T-helper 2 cell treated with Interferon-gamma antibody and Interleukin-4, amounts not matched to agents 5 μg/mL and 100 μg/mL, for 36 hours (primary cell): ENCODE data around the gene NSL1.

Source experiments
- DNase-seq: peaks from one replicate; pipeline ENCODE4 v3.0.0; 2021; ENCODE audit warnings: low spot score
- H3K27ac Mint-ChIP-seq: one replicate; pipeline ENCODE4 v1.8.0; 2021; ENCODE audit warnings: mild to moderate bottlenecking, mixed read lengths
- H3K27me3 Mint-ChIP-seq: one replicate; pipeline ENCODE4 v1.8.0; 2021; ENCODE audit warnings: low read depth, mixed read lengths
- H3K36me3 Mint-ChIP-seq: one replicate; pipeline ENCODE4 v1.8.0; 2021; ENCODE audit warnings: low read depth, mixed read lengths
- H3K4me1 Mint-ChIP-seq: one replicate; pipeline ENCODE4 v1.8.0; 2021; ENCODE audit warnings: low read depth, mixed read lengths
- H3K4me3 Mint-ChIP-seq: one replicate; pipeline ENCODE4 v1.8.0; 2022; ENCODE audit warnings: mild to moderate bottlenecking, moderate library complexity, mixed read lengths
- H3K9me3 Mint-ChIP-seq: one replicate; pipeline ENCODE4 v1.8.0; 2021; ENCODE audit warnings: mixed read lengths

Gene NSL1

DNA sequence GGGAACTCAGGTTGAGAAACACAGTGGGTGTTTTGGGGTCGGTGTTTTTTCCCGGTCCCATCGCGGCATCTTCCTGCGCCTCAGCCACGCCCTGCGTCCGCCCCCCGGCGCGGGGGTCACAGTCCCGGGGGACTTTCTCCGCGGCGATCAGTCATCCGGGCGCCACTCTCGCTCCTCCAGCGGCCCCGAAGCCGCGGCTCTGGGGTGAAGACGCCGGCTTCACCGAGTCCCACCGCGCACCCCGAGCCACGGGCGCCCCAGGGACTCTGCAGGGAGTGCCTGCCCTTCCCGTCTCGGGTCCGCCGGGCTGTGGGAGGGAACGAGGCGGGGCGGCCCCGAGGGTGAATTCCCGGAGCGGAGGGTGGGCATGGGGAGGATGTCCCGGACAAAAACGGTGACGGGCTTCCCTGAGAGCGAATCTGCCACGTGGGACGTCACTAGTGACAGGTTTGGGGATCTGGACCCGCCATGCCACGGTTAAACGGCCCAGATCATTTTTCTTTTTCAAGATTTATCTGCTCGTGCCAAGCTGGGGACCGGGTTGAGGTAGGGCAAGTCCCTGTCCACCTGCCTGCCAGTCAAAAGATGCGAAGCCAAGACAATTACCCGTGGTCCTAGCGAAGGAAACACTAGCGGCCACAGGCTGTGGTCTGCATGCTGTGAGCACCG, 91.2 kb downstream of the NSL1 start:
- Mint-ChIP-seq H3K4me3 (peak overlapping the region; percentile 77), H3K27me3 (no peaks in the 10 kb centered on the region), H3K27ac (peak overlapping the region; percentile 68), H3K36me3 (peaks cover 11% of the 10 kb centered on the region), H3K9me3 (no peaks in the 10 kb centered on the region), H3K4me1 (peaks cover 55% of the 10 kb centered on the region)
- peak; percentile 75 for DNase-seq

DNA sequence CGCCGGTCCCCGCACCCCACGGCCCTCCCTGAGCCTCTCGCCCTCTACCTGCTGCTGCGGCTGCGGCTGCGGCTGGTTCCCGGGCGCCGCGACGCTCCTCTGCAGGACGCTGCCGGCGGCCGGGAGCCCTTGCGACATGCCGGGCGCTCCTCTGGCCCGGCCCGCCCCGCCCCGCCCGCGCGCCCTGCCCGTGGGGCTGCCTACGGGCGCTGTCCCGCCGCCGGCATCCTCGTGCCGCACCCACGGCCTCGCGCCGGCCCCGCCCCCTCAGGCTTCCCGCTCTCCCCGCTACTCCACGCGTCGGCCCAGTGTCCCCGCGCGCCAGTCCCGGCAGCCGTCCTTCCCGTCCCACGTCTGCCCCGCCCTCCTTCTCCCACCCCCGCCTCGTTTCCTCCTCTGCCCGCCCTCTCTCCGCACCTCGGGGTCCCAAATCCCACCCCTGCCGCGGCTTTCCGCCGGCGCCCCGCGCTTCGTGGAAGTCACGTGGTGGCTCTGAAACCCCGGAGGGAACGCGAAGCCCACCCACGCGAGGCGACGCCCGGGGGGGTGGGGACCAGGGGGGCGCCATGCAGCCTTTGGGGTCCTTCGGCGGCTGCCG, 91.9 kb downstream of the NSL1 start, which contains the start of gene BATF3:
TSS of gene BATF3 (minus strand) at position 216 of the 598 bp plus-strand sequence. CDS start at position 138, 78 bp downstream.
- H3K27ac Mint-ChIP-seq = peak within 1 kb of the TSS; percentile 68
- no peaks in the 10 kb centered on the region for H3K9me3 Mint-ChIP-seq
- peak; percentile 63 for DNase-seq

DNA sequence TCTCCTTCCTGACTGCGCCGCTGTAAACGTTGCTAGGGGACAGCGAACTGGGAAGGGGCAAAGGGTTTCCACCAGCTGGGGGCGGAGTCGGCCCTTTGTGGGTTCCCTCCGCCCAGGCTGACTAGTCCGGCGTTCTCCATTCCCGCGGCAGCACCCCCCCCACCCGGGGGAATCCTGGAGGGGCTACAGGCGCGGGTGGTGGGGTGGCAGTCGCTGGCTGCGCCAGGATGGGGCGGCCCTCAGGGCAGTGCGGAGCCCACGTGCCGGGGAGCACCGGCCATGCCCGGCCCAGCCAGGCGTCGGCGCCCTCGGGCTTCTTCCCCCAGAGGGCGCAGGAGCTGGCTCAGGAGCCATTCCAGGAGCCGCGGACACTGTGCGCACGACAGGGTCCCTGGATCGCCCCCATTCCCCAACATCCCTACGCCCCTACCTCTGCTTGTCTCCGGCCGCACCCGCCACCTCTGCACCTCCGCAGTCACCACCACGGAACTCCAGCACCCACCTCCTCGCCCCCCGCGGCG, 92.4 kb downstream of the NSL1 start:
- DNase-seq = peak; percentile 70

More for the DNA sequence above, 91.9 kb downstream of the NSL1 start, which contains the start of gene BATF3:
- Mint-ChIP-seq H3K36me3 (peaks cover 11% of the 10 kb centered on the region), H3K4me3 (peak within 1 kb of the TSS; percentile 80), H3K27me3 (no peaks in the 10 kb centered on the region), H3K4me1 (peaks cover 55% of the 10 kb centered on the region)

DNA sequence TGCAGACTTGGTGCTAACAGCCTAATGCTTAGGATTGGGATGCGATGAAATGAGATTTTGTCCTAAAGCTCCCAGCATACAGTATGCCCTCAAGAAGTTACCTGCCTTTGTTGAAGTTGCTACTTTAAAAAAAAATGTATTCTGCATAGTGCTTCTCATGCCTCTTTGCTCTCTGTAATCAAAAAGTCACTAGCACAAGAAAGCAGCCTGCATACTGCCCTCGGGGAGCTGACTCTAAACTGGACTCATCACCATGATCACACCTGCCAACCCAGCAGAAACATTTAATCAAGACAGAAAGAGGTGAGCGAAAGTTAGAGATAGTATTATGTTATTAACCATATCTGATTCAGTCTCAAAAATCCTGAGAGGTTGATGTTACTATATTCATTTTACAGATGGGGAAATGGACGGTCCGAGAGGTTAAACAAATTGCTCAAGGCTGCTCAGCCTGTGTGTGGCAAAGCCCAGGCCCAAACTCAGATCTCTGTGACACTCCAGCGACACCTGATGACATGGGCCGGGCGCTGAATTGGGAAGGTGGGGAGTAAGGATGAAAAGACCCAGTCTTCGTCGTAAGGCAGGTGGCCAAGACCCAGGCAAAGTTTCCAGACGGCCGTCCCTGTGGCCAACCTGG, 93.0 kb downstream of the NSL1 start:
- DNase-seq = no peak
- peaks cover 51% of the 10 kb centered on the region for H3K4me1 Mint-ChIP-seq
- H3K27me3 Mint-ChIP-seq = no peaks in the 10 kb centered on the region
- H3K4me3 Mint-ChIP-seq = peak overlapping the region; percentile 80
- peak overlapping the region; percentile 56 for H3K27ac Mint-ChIP-seq
- no peaks in the 10 kb centered on the region for H3K9me3 Mint-ChIP-seq
- peaks cover 11% of the 10 kb centered on the region for H3K36me3 Mint-ChIP-seq

More for the DNA sequence above, 92.4 kb downstream of the NSL1 start:
- Mint-ChIP-seq H3K4me1 (peaks cover 53% of the 10 kb centered on the region), H3K36me3 (peaks cover 11% of the 10 kb centered on the region), H3K27ac (peak overlapping the region; percentile 63), H3K27me3 (no peaks in the 10 kb centered on the region), H3K4me3 (peak overlapping the region; percentile 80), H3K9me3 (no peaks in the 10 kb centered on the region)

DNA sequence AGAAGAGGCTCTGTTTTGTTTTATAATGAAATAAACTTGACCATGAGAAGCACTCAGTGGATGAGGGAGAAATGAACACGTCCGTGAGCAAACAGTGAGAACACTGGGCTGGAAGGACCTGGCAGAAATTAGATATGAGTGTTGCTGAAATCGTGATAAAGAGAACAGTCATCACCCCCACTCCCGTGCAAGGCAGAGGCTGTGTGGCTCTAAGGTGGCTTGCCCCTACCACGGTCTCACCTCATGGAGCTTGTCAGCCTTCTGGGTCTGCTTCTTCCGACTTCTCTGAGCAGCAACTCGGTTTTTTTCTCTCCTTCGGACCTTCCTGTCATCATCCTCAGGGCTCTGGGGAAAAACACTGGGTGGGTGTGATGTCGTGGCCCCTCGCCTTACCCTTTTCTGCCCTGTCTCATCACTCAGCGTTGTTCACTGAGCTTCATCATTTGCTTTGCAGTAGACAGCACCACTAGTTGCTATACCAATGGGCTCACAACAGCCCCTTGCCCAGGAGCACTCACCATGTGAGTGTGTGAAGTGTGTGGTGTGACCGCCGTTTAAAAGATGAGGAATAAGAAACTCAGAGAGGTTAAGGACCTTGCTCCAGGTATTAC, 94.8 kb downstream of the NSL1 start:
- no peak for DNase-seq
- Mint-ChIP-seq H3K27me3 (no peaks in the 10 kb centered on the region), H3K4me3 (peak overlapping the region; percentile 80), H3K9me3 (no peaks in the 10 kb centered on the region), H3K27ac (peak overlapping the region; percentile 67), H3K36me3 (peaks cover 11% of the 10 kb centered on the region), H3K4me1 (peaks cover 39% of the 10 kb centered on the region)

DNA sequence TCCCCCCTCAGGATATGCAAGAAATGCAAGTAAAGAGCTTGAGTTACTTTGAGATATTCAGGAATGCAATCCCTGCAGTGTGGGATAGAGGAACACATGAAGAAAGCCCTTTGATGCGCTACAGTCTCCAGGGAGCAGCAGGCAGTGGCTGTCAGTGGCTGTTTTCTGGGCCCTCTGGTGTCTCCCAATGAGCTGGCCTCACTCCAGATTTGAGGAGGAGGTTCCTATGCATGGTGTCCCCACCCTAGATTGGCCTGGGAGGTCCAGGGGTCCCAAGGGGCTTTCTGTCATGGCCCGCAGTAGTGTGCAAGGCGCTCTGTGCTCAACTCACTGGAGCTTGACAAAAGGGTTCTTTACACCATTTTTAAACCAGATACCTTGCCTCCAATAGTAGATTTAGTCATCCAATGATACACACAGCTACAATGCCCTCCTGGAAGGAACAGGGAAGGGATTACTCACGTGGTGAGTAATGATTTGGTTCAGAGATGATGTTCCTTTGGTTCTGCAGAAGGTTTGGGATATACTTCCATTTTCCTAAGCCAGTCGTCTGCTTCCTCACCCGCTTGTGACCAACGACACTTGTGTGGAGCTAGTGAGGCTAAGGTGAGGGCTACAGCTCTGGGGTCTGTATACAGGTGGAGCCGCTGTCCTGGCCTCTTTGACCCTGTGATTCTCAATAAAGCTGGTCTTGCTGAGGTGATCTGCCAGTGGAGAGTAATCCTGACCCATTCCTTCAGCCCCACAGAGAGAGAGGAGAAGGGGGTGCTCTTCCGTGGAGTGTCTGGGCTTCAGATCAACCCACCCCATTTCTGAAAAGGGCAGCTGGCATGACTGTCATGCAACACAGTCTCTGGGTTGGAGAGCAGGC, 98.6 kb downstream of the NSL1 start:
- no peaks in the 10 kb centered on the region for H3K9me3 Mint-ChIP-seq
- no peaks in the 10 kb centered on the region for H3K27me3 Mint-ChIP-seq
- H3K36me3 Mint-ChIP-seq = peaks cover 11% of the 10 kb centered on the region
- no peak overlapping the region for H3K4me3 Mint-ChIP-seq
- H3K4me1 Mint-ChIP-seq = peaks cover 29% of the 10 kb centered on the region
- no peak for DNase-seq
- H3K27ac Mint-ChIP-seq = no peak overlapping the region

DNA sequence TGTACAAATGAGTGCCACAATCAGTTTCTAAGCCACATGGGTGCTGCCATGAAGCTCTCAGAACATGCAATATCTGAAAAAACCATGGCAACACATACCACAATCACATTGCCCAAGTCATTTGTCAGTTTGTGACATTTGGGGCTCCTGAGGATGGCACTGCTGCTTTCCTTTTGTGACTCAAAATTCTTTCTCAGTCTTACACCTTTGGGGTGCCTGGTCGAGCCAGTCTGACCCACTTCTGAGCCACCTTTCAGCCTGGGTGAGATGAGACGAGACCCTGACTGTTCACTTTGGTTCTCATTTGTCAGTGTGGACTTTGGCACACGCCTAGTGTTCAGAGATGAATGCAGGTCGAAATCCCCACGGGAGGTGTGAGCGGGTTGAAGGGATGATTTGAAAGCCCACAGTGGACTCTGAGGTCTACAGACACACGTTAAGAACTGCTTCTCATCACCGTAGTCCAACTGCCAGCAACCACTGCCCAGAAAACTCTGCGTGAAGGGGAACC, 100.0 kb downstream of the NSL1 start:
- Mint-ChIP-seq H3K27me3 (no peaks in the 10 kb centered on the region), H3K36me3 (peaks cover 13% of the 10 kb centered on the region)
- DNase-seq = peak; percentile 53

DNA sequence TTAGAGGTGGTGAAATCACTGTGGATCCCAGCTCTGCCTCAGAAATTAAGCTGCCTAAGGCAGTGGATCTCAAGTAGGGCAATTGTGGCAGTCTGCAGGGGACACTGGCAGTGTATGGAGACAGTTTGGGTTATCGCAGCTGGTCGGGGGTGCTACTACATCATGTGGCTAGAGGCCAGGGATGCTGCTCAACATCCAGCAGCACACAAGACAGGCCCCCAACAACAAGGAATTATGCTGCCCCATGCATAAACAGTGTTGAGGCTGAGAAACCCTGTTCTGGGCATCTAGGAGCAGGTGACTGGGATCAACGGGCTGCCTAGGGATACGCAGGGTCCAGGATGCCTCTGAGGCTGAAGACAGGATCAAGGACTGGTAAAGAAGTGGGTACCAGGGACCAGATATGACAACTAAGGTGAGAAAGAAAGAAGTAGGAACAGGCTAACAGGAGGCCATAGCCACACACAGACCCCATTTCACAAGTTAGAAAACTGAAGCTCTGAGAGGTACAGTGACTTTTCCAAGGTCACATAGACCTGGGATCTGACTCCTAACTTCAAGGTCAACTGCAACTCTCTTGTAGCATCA, 100.7 kb downstream of the NSL1 start:
- H3K4me3 Mint-ChIP-seq = no peak overlapping the region
- H3K36me3 Mint-ChIP-seq = peaks cover 11% of the 10 kb centered on the region
- H3K27ac Mint-ChIP-seq = no peak overlapping the region
- H3K4me1 Mint-ChIP-seq = peaks cover 19% of the 10 kb centered on the region
- H3K27me3 Mint-ChIP-seq = no peaks in the 10 kb centered on the region
- H3K9me3 Mint-ChIP-seq = no peaks in the 10 kb centered on the region
- DNase-seq = no peak

More for the DNA sequence above, 100.0 kb downstream of the NSL1 start:
- Mint-ChIP-seq H3K9me3 (no peaks in the 10 kb centered on the region), H3K4me3 (no peak overlapping the region), H3K4me1 (peaks cover 23% of the 10 kb centered on the region), H3K27ac (no peak overlapping the region)

DNA sequence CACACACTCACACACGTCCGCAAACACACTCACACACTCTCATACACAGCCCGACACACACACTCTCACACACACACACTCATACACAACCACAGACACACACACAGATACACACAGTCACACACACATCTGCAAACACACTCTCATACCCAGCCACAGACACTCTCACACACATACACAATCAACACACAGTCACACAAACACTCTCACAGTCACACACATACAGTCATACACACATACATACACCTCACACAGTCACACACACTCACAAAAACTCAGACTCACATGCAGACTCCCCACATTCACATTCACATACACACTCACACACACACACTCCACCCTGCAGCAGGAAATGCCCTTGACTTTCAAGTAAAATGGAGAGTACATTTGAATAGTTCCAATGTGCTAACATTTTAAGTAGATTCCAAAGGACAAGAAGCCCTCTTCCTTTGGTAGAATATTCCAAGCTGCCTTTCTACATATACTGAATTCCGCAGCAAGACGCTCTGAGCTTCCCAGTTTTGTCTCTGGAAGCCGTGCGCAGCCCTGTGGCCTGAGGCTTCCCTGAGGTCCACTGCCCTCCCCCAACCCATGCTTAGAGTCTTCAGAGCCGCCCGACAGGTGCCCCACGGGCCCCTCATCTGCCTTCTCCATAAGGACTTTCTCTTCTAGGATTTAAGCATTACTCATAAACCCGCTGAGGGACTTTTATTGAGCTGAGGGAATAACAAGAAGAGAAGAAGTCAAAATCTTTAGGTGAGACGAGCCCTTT, 101.6 kb downstream of the NSL1 start:
- H3K4me3 Mint-ChIP-seq = no peak overlapping the region
- H3K9me3 Mint-ChIP-seq = no peaks in the 10 kb centered on the region
- no peaks in the 10 kb centered on the region for H3K27me3 Mint-ChIP-seq
- peaks cover 8% of the 10 kb centered on the region for H3K36me3 Mint-ChIP-seq
- H3K27ac Mint-ChIP-seq = no peak overlapping the region
- no peak for DNase-seq
- H3K4me1 Mint-ChIP-seq = peaks cover 20% of the 10 kb centered on the region

DNA sequence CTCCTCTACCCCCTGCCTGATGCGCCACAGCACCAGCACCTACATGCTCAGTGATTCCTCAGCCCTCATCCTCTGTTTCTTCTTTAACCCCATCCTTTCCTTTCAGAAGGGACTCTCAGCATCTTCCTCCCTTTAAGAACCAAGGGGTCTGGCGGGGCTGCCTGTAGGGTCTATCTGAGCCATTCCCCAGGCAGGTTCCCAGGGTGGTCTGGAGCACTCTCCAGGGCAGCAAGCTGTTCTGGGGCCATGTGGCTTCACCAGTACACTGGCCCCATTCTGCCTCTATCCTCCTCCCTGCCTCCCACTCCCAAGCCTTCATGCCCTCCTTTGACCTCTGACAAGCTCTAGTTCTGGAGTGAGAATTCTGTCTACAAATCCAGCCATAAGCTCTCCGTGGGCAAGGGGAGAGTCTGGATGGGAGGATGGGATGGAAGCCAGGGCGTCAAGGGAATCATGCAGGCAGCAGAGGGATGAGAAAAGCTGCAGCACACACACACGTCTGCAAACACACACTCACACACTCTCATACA, 102.3 kb downstream of the NSL1 start:
- H3K9me3 Mint-ChIP-seq = no peaks in the 10 kb centered on the region
- DNase-seq = no peak
- no peaks in the 10 kb centered on the region for H3K27me3 Mint-ChIP-seq
- H3K4me1 Mint-ChIP-seq = peaks cover 24% of the 10 kb centered on the region
- no peak overlapping the region for H3K4me3 Mint-ChIP-seq
- peaks cover 10% of the 10 kb centered on the region for H3K36me3 Mint-ChIP-seq
- no peak overlapping the region for H3K27ac Mint-ChIP-seq

DNA sequence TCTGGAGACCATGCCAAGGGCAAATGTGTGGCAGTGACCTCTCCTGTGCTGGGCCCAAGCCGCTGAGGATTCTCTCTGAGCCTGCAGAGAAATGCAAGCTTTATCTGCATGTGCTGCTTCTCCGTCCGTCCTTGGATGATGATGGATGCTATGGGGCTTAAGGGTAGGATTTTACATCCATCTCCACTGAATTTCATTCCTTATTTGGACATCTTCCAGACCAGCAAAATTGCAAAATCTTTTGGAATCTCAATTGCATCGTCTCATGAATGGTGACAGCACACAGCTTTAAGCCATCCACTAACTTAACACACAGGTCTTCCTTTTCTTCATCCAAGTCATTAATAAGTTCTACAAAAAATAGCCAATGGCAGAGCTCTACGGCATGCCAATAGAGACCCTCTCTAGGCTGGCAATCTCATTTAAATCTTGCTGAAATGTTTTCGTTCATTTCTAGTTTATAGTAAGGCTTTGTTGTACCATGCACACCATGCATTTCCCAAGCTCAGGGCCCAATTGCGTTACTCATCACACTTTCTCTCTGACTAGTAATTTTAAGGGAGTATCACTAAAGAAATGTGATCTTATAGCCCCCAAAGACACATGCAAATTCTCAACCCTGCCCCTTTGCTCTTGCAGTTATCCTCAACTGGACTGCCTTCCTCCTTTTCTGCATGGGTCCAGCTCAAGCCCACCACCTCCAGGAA, 103.1 kb downstream of the NSL1 start:
- no peaks in the 10 kb centered on the region for H3K9me3 Mint-ChIP-seq
- no peaks in the 10 kb centered on the region for H3K27me3 Mint-ChIP-seq
- no peak for DNase-seq
- H3K27ac Mint-ChIP-seq = no peak overlapping the region
- peaks cover 10% of the 10 kb centered on the region for H3K36me3 Mint-ChIP-seq
- no peak overlapping the region for H3K4me3 Mint-ChIP-seq
- H3K4me1 Mint-ChIP-seq = peaks cover 32% of the 10 kb centered on the region
